H7 (cell line): ENCODE results near the gene CPED1. TPM values are rescaled to one million over a fixed set of nuclear protein-coding genes. Genes with fewer than 3 reads are reported as not detected.

Experiments used
- DNase-seq: peaks from one replicate; pipeline ENCODE4 v3.0.0; 2012
- H3K27me3 ChIP-seq: 2 replicates; pipeline ENCODE4 v1.6.0; 2011; ENCODE audit warnings: mild to moderate bottlenecking, low read length; ENCODE audit not compliant: control insufficient read depth, insufficient read depth
- H3K36me3 ChIP-seq: replicated peaks from 2 replicates; pipeline ENCODE4 v1.5.1; 2011; ENCODE audit warnings: low read length; ENCODE audit not compliant: control insufficient read depth, insufficient read depth
- H3K4me3 ChIP-seq: 2 replicates; pipeline ENCODE4 v1.5.1; 2011; ENCODE audit warnings: low read depth, mild to moderate bottlenecking, control low read depth, low read length, moderate library complexity; ENCODE audit not compliant: insufficient read depth
- total RNA-seq: library from RNA; depleted of rRNA; stranded (reverse); fragments of >200 nt; shearing (Covaris generic); gene quantifications from 2 replicates; pipeline ENCODE4 v1.2.3, GENCODE V29; 2014; rRNA removed

The CPED1 gene
- total RNA-seq, 1 experiment from 2014 or later, result not detected

- Histone ChIP-seq H3K27me3 (peaks cover 2% of the 10 kb centered on the region), H3K4me3 (no peak overlapping the region), H3K36me3 (no peaks in the 10 kb centered on the region)
- no peak for DNase-seq
Measured at GRCh38 chr7:121336579-121336978, 348.1 kb downstream of the CPED1 start.

GRCh38 chr7:121337398-121337797 is 348.9 kb downstream of the CPED1 start:
- no peak for DNase-seq
- Histone ChIP-seq H3K27me3 (no peaks in the 10 kb centered on the region), H3K4me3 (no peak overlapping the region), H3K36me3 (no peaks in the 10 kb centered on the region)

GRCh38 chr7:121339082-121339481 is 350.6 kb downstream of the CPED1 start:
- no peak overlapping the region for H3K4me3 ChIP-seq
- no peaks in the 10 kb centered on the region for H3K27me3 ChIP-seq
- H3K36me3 ChIP-seq, result no peaks in the 10 kb centered on the region
- DNase-seq, result no peak

GRCh38 chr7:121341933-121342332 is 353.4 kb downstream of the CPED1 start:
- DNase-seq, result no peak
- Histone ChIP-seq H3K4me3 (no peak overlapping the region), H3K36me3 (no peaks in the 10 kb centered on the region; the same call in 1 of the 2 replicates), H3K27me3 (no peaks in the 10 kb centered on the region)

- DNase-seq, result no peak
- no peaks in the 10 kb centered on the region for H3K27me3 ChIP-seq
- H3K4me3 ChIP-seq, result no peak overlapping the region
- H3K36me3 ChIP-seq, result peaks cover 1% of the 10 kb centered on the region
Measured at GRCh38 chr7:121342631-121343030, 354.1 kb downstream of the CPED1 start.

- no peak for DNase-seq
- H3K4me3 ChIP-seq, result no peak overlapping the region
- peaks cover 1% of the 10 kb centered on the region for H3K36me3 ChIP-seq
- no peaks in the 10 kb centered on the region for H3K27me3 ChIP-seq
Measured at GRCh38 chr7:121343302-121343701, 354.8 kb downstream of the CPED1 start.

- no peak for DNase-seq
- no peaks in the 10 kb centered on the region for H3K27me3 ChIP-seq
- H3K36me3 ChIP-seq, result peaks cover 1% of the 10 kb centered on the region
- H3K4me3 ChIP-seq, result no peak overlapping the region
Measured at GRCh38 chr7:121344093-121344492, 355.6 kb downstream of the CPED1 start.

GRCh38 chr7:121344497-121344896 is 356.0 kb downstream of the CPED1 start:
- Histone ChIP-seq H3K27me3 (no peaks in the 10 kb centered on the region), H3K36me3 (peaks cover 1% of the 10 kb centered on the region), H3K4me3 (no peak overlapping the region)
- no peak for DNase-seq

Other genes with a start within 250 kb of the CPED1 start
- 19.5 and 26.5 TPM in 2 replicates for gene TSPAN12, start 130.6 kb upstream of the CPED1 start, total RNA-seq
- 6.7 and 8.7 TPM in 2 replicates for gene ING3, start 37.9 kb upstream of the CPED1 start, total RNA-seq